Activated naive CD8-positive, alpha-beta T cell treated with anti-CD3 and anti-CD28 coated beads, Interleukin-2, amount 10 ng/mL, durations not matched to agents 7 days and 5 days (primary cell): ENCODE data around the gene FIGLA. TPM values are rescaled to one million over a fixed set of nuclear protein-coding genes. Genes with fewer than 3 reads are reported as not detected.

Source experiments
- ATAC-seq: fragments of 150-1000 bp; cut with Tn5 transposase; one replicate; pipeline ENCODE4 v1.10.0; 2021; ENCODE audit warnings: low read depth, moderate library complexity
- POLR2A ChIA-PET: fragments of 350-600 bp; sonication (Branson Sonifier 250); formaldehyde crosslinking; loops from one replicate; lab custom pipeline; 2021; ENCODE audit warnings: antibody characterized with exemption; lab: Charles Lee
- DNase-seq: peaks from one replicate; pipeline ENCODE4 v3.0.0; 2021
- H3K27ac Mint-ChIP-seq: one replicate; pipeline ENCODE4 v1.8.0; 2022; ENCODE audit warnings: mild to moderate bottlenecking, mixed read lengths
- H3K27me3 Mint-ChIP-seq: one replicate; pipeline ENCODE4 v1.8.0; 2022; ENCODE audit warnings: mild to moderate bottlenecking, moderate library complexity, mixed read lengths
- H3K36me3 Mint-ChIP-seq: one replicate; pipeline ENCODE4 v1.8.0; 2021; ENCODE audit warnings: mild to moderate bottlenecking, mixed read lengths
- H3K4me1 Mint-ChIP-seq: one replicate; pipeline ENCODE4 v1.8.0; 2021; ENCODE audit warnings: mixed read lengths
- H3K4me3 Mint-ChIP-seq: one replicate; pipeline ENCODE4 v1.8.0; 2022; ENCODE audit warnings: mild to moderate bottlenecking, moderate library complexity, mixed read lengths
- H3K9me3 Mint-ChIP-seq: one replicate; pipeline ENCODE4 v1.8.0; 2021; ENCODE audit warnings: mixed read lengths
- total RNA-seq, 2 experiments: library from RNA; stranded (reverse); gene quantifications; one replicate each; pipeline ENCODE4 v1.2.3, GENCODE V29; 2021

FIGLA gene, protein sequence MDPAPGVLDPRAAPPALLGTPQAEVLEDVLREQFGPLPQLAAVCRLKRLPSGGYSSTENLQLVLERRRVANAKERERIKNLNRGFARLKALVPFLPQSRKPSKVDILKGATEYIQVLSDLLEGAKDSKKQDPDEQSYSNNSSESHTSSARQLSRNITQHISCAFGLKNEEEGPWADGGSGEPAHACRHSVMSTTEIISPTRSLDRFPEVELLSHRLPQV
- not detected for total RNA-seq

GRCh38 chr2:70790136-70790828 is at the start of gene FIGLA:
Gene FIGLA, minus strand, starts transcription at chr2:70790643. Its CDS starts 5 bp downstream, at chr2:70790638.
- DNase-seq = no peak
- POLR2A ChIA-PET = interaction anchor here (1.8 kb wide), 1 partner anchor 158 kb away, joined by 7 read pairs; no protein-coding TSS in a partner anchor
- ATAC-seq = peak; percentile 15
- Mint-ChIP-seq H3K27ac (no peak within 1 kb of the TSS), H3K4me1 (peaks cover 8% of the 10 kb centered on the region), H3K4me3 (peak within 1 kb of the TSS; percentile 72), H3K9me3 (no peaks in the 10 kb centered on the region), H3K27me3 (peaks cover 64% of the 10 kb centered on the region), H3K36me3 (no peaks in the 10 kb centered on the region)

DNA sequence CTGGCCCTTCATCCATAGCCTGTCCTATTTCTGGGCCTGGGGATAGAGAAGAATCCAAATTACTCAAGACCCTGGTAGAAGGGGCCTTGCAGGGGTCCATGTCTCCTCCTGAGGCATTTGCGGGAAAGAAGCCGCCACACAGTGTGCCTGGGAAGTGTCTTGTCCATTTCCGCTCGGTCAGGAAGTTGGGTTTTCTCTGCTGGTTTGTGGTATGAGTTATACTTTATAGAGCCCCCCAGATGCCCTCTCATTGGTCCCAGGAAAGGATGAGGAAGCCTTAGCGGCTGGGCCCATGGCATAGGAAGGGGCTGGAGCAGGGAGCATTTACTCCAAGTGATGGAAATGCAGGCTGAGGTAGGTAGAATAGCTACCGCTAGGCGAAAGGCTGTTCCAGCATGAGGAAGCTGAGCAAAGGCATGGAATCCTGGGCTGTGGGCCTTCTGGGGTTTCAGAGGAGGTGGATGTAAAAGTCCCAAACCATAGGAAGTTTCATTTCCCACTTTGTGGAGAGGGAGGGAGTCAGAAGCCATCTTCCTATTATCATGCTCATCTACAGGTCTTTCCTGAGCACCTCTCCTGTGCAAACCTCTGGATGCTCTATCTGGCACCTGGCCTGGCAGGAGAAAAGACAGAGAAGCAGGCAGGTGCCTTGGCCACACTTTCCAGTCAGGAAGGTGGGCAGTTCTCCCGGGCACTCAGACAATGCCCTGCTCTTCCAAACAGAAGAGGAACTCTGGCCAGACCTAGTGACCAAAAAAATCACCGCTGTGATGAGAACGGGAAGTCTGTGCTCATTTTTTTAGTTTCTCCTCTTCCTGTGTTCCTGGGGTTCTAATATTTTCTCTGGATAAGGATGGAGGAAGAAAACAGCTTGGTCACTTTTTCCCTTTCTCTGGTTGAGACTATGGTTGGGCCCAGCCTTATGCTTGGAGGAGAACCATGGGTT is 47.8 kb upstream of the FIGLA start:
- no peak for ATAC-seq
- H3K4me3 Mint-ChIP-seq = no peak overlapping the region
- H3K27me3 Mint-ChIP-seq = peaks cover 5% of the 10 kb centered on the region
- H3K4me1 Mint-ChIP-seq = peaks cover 1% of the 10 kb centered on the region
- DNase-seq = no peak
- POLR2A ChIA-PET = no interaction called here
- peaks cover 2% of the 10 kb centered on the region for H3K36me3 Mint-ChIP-seq
- H3K9me3 Mint-ChIP-seq = peaks cover 1% of the 10 kb centered on the region
- H3K27ac Mint-ChIP-seq = no peak overlapping the region

DNA sequence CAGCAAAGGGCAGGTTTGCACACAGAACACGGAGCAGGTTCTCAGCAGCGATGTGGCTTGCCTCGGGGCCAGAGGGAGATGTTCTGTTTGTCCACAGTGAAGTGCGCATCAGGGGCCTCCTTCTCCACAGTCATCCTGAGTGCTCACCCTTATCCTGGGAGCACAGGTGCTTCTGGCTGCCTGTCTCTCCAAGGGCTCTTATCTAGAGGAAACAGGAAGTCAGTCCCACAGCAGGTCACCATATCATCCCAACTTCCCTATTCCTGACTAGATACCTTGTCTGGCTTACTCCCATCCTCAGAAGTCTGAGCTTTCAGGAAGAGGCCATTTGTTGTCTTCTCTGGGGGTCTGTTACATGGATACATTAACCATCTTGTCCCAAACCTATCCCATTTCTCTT is 45.2 kb upstream of the FIGLA start, which contains the start of gene CD207:
Gene CD207 (minus strand): TSS at position 174 of the 400 bp plus-strand sequence. CDS start 40 bp downstream, at position 134.
- H3K27ac Mint-ChIP-seq = no peak within 1 kb of the TSS
- H3K4me1 Mint-ChIP-seq = peaks cover 1% of the 10 kb centered on the region
- H3K4me3 Mint-ChIP-seq = no peak within 1 kb of the TSS
- peaks cover 2% of the 10 kb centered on the region for H3K27me3 Mint-ChIP-seq
- ATAC-seq (no peak), DNase-seq (no peak)
- POLR2A ChIA-PET = no interaction called here
- no peaks in the 10 kb centered on the region for H3K36me3 Mint-ChIP-seq
- no peaks in the 10 kb centered on the region for H3K9me3 Mint-ChIP-seq

GRCh38 chr2:70834881-70835280 is 44.4 kb upstream of the FIGLA start:
- Mint-ChIP-seq H3K9me3 (no peaks in the 10 kb centered on the region), H3K27me3 (no peaks in the 10 kb centered on the region), H3K27ac (no peak overlapping the region), H3K36me3 (no peaks in the 10 kb centered on the region), H3K4me3 (no peak overlapping the region), H3K4me1 (peaks cover 4% of the 10 kb centered on the region)
- no peak for DNase-seq
- ATAC-seq = no peak
- POLR2A ChIA-PET = no interaction called here

- Mint-ChIP-seq H3K4me1 (peaks cover 4% of the 10 kb centered on the region), H3K9me3 (no peaks in the 10 kb centered on the region), H3K36me3 (no peaks in the 10 kb centered on the region), H3K27me3 (no peaks in the 10 kb centered on the region), H3K4me3 (no peak overlapping the region), H3K27ac (no peak overlapping the region)
- DNase-seq (no peak), ATAC-seq (no peak)
- POLR2A ChIA-PET = no interaction called here
These were observed 43.7 kb upstream of the FIGLA start for GRCh38 chr2:70834106-70834505.

- POLR2A ChIA-PET = no interaction called here
- no peak for ATAC-seq
These were observed 42.8 kb upstream of the FIGLA start for GRCh38 chr2:70833246-70833645.

DNA sequence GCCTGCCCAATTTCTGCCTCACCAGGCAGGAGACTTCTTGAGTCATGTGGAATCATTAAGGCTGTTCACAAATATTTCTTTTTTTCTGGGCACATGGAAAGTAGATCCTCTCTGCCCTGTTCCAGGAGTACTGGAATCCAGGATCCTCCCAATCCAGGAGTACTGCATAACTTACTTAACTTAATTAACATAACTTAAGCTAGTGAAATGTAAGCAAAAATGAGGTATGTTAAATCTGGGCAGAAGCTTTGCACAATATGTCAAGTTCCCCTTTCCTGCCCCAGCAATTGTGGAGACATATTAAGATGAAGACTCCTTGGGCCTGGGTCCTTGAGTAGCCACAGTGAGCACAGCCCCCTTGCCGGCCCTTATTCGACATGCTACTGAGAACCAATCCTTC is 41.9 kb upstream of the FIGLA start:
- Mint-ChIP-seq H3K36me3 (no peaks in the 10 kb centered on the region), H3K4me1 (peaks cover 9% of the 10 kb centered on the region), H3K27me3 (no peaks in the 10 kb centered on the region), H3K27ac (no peak overlapping the region), H3K4me3 (no peak overlapping the region), H3K9me3 (no peaks in the 10 kb centered on the region)
- DNase-seq = no peak
- POLR2A ChIA-PET = no interaction called here
- ATAC-seq = no peak

More at GRCh38 chr2:70833246-70833645, 42.8 kb upstream of the FIGLA start:
- DNase-seq = no peak
- no peaks in the 10 kb centered on the region for H3K9me3 Mint-ChIP-seq
- no peak overlapping the region for H3K27ac Mint-ChIP-seq
- no peaks in the 10 kb centered on the region for H3K36me3 Mint-ChIP-seq
- H3K4me3 Mint-ChIP-seq = no peak overlapping the region
- peaks cover 7% of the 10 kb centered on the region for H3K4me1 Mint-ChIP-seq
- no peaks in the 10 kb centered on the region for H3K27me3 Mint-ChIP-seq

GRCh38 chr2:70831861-70832260 is 41.4 kb upstream of the FIGLA start:
- no peaks in the 10 kb centered on the region for H3K36me3 Mint-ChIP-seq
- no peak overlapping the region for H3K27ac Mint-ChIP-seq
- ATAC-seq = no peak
- no peaks in the 10 kb centered on the region for H3K9me3 Mint-ChIP-seq
- H3K4me3 Mint-ChIP-seq = no peak overlapping the region
- POLR2A ChIA-PET = no interaction called here
- peaks cover 13% of the 10 kb centered on the region for H3K4me1 Mint-ChIP-seq
- no peak for DNase-seq
- no peaks in the 10 kb centered on the region for H3K27me3 Mint-ChIP-seq

GRCh38 chr2:70830366-70830765 is 39.9 kb upstream of the FIGLA start:
- POLR2A ChIA-PET = no interaction called here
- Mint-ChIP-seq H3K36me3 (no peaks in the 10 kb centered on the region), H3K4me1 (peaks cover 16% of the 10 kb centered on the region), H3K4me3 (no peak overlapping the region), H3K27me3 (no peaks in the 10 kb centered on the region), H3K27ac (no peak overlapping the region), H3K9me3 (no peaks in the 10 kb centered on the region)
- ATAC-seq (no peak), DNase-seq (no peak)

DNA sequence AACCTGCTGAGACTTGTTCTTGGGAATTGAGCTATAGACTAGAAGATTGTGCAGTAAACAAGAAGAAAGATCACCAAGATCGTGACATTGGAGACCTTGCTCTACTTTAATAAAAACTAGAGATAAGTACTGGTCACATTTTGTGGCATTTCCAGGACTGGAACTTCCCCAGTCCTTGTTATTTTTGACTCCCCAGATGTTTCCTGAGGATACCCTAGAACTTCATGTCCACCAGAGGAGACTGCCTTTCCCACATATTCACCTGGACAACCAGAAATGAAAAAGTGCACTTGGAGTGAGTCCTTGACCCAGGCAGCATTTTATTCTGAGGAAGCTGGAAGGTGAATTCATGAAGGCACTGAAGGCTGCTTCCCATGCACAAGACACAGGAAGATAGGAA is 39.5 kb upstream of the FIGLA start:
- H3K27ac Mint-ChIP-seq = no peak overlapping the region
- no peaks in the 10 kb centered on the region for H3K9me3 Mint-ChIP-seq
- no peaks in the 10 kb centered on the region for H3K27me3 Mint-ChIP-seq
- no peak overlapping the region for H3K4me3 Mint-ChIP-seq
- DNase-seq (no peak), ATAC-seq (no peak)
- no peaks in the 10 kb centered on the region for H3K36me3 Mint-ChIP-seq
- POLR2A ChIA-PET = no interaction called here
- peaks cover 16% of the 10 kb centered on the region for H3K4me1 Mint-ChIP-seq

DNA sequence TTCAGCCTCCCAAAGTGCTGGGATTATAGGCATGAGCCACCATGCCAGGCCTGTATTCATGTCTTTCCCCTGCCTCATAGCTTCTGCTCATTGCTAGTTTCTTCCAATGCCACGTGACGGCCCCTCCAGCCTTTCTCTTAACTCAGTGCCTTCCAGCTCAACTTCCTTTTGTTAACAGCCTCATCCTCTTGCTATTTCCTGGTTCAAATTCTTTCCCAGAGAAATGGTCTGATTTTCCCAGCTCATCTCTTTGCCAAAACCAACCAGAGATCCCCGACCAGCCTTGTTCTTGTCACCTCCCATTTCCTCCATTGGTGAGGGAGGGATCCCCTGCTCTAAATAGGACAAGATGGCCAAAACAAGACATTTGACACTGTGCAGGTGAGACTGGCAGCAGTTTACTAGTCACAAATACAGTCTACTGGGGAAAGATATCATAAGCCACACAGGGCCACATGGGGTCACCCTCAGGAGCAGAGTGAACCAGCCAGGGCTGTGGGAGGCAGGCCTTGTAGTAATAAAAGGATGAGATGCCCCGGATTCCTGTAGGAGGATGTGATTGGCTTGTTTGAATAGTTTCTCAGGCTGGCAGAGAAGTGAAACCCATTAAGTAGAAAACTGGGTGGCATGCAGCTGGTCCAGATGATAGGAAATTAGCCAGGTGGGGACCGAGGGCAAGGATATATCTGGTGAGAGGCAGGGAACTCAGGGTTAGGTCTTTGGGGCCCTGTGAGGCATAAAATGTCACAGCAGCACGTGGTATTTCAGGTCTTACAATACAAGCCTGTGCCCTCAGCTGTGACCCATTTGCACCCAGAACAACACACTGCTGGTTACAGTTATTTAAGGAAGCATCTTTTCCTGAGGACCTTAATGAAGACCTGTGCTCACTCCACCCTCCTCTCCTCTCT is 38.7 kb upstream of the FIGLA start:
- DNase-seq = no peak
- Mint-ChIP-seq H3K9me3 (no peaks in the 10 kb centered on the region), H3K36me3 (peaks cover under 1% of the 10 kb centered on the region), H3K27me3 (no peaks in the 10 kb centered on the region), H3K4me3 (no peak overlapping the region), H3K4me1 (peaks cover 17% of the 10 kb centered on the region), H3K27ac (no peak overlapping the region)
- POLR2A ChIA-PET = no interaction called here
- no peak for ATAC-seq

GRCh38 chr2:70828115-70828514 is 37.7 kb upstream of the FIGLA start:
- Mint-ChIP-seq H3K4me3 (no peak overlapping the region), H3K4me1 (peaks cover 24% of the 10 kb centered on the region), H3K27me3 (no peaks in the 10 kb centered on the region), H3K27ac (no peak overlapping the region), H3K9me3 (no peaks in the 10 kb centered on the region), H3K36me3 (peaks cover 2% of the 10 kb centered on the region)
- POLR2A ChIA-PET = no interaction called here
- DNase-seq (no peak), ATAC-seq (no peak)
